ENCODE results near the gene MLKL. TPM values are rescaled to one million over a fixed set of nuclear protein-coding genes. Genes with fewer than 3 reads are reported as not detected.
A peak's percentile ranks its signal among the peaks of the same experiment; 100 is the strongest.

Gene MLKL
- total RNA-seq, 4 donors from 2014 or later = 1.9 to 4.8 (median 3.8) TPM

DNA sequence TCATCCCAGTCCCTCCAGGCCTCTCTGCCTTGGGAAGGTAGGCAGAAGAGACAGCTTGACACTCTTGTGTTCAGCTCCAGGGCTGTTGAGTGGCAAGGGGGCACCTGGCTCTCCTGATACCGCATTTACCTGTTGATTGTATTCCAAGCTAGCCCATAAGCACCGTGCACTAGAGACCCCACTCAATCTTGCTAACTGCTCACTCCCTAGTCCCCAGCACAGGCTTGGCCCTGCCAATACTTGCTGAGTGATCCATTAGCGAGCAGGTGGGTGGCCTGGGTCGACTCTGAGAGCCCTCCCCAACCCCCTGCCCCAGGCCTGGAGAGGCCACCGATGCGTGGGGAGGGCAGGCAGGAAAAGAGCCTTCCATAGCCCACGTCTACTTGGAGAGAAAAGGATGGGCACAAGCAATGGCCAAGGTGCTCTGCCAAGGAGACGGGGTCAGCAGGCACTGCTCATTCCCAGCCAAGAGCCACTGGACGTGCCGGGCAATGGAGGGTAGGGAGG is 44.5 kb upstream of the MLKL start:
- TF ChIP-seq, protein P1, sequence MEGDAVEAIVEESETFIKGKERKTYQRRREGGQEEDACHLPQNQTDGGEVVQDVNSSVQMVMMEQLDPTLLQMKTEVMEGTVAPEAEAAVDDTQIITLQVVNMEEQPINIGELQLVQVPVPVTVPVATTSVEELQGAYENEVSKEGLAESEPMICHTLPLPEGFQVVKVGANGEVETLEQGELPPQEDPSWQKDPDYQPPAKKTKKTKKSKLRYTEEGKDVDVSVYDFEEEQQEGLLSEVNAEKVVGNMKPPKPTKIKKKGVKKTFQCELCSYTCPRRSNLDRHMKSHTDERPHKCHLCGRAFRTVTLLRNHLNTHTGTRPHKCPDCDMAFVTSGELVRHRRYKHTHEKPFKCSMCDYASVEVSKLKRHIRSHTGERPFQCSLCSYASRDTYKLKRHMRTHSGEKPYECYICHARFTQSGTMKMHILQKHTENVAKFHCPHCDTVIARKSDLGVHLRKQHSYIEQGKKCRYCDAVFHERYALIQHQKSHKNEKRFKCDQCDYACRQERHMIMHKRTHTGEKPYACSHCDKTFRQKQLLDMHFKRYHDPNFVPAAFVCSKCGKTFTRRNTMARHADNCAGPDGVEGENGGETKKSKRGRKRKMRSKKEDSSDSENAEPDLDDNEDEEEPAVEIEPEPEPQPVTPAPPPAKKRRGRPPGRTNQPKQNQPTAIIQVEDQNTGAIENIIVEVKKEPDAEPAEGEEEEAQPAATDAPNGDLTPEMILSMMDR (IDR thresholded peaks at IDR 0.05) = no peak
- no peak for TF ChIP-seq POLR2A (IDR thresholded peaks at IDR 0.05)
- DNase-seq (ENCODE audit: low spot score in 2 of 2) = no peak
- intact Hi-C loops (cut with DNase I; ENCODE audit: low total_unique reads) = no loop called here
- 79 to 88% methylated on average over 9 to 10 of the region's 10 CpGs for WGBS, 2 donors
- H3K4me3 ChIP-seq (ENCODE audit: low read depth, poor library complexity, severe bottlenecking) = no peak overlapping the region

DNA sequence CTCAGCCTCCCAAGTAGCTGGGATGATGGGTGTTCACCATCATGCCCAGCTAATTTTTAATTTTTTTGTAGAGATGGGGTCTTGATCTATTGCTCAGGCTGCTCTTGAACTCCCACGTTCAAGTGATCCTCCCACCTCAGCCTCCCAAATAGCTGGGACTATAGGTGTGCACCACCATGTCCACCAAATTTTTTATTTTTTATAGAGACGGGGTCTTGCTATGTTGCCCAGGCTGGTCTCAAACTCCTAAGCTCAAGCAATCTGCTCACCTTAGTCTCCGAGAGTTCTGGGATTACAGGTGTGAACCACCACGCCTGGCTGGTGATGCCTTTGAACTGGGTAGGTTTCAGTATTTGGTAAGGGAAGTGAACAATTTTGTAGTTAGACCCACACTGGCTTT is 43.9 kb upstream of the MLKL start:
- DNase-seq (ENCODE audit: low spot score in 2 of 2) = no peak
- 96 to 98% methylated on average over 4 of the region's 4 CpGs for WGBS, 2 donors
- intact Hi-C loops (cut with DNase I; ENCODE audit: low total_unique reads) = no loop called here
- TF ChIP-seq, protein P1 (IDR thresholded peaks at IDR 0.05) = no peak
- no peak for TF ChIP-seq POLR2A (IDR thresholded peaks at IDR 0.05)
- H3K4me3 ChIP-seq (ENCODE audit: low read depth, poor library complexity, severe bottlenecking) = no peak overlapping the region

DNA sequence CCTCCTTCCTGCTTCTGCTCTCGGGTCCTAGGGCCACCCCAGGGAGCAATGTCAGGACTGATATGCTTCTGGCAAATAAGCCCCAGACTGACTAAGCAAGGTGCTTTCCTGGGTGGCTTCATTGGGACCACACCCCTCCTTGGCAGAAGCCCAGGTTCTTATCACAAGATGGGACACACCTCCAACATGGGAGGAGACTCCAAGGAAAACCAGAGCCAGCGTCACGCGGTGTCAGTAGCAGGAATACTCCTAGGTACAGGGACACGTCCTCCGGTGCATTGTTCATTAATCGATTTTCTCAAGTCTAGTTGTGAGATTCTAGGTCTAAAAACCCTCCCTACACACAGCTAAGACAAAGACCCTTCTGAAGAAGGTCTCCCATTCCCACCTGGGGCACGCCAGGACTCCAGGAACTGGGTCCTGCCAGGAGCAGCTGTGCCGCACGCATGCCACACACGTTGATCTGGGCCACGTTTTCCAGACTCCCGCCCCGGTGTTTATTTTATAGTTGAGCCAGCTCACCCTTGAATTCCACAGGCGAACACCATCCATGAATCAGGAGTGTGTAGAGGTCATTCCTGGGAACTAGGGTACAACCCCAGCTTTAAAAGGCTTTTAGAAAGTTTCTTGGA is 43.1 kb upstream of the MLKL start:
- no peak for TF ChIP-seq POLR2A (IDR thresholded peaks at IDR 0.05)
- TF ChIP-seq, protein P1 (IDR thresholded peaks at IDR 0.05) = no peak
- DNase-seq (ENCODE audit: low spot score in 2 of 2) = peak; percentile 87 to 91
- no peak overlapping the region for H3K4me3 ChIP-seq (ENCODE audit: low read depth, poor library complexity, severe bottlenecking)
- WGBS, 2 donors = 39 to 41% methylated on average over 15 of the region's 15 CpGs
- intact Hi-C loops (cut with DNase I; ENCODE audit: low total_unique reads) = no loop called here

DNA sequence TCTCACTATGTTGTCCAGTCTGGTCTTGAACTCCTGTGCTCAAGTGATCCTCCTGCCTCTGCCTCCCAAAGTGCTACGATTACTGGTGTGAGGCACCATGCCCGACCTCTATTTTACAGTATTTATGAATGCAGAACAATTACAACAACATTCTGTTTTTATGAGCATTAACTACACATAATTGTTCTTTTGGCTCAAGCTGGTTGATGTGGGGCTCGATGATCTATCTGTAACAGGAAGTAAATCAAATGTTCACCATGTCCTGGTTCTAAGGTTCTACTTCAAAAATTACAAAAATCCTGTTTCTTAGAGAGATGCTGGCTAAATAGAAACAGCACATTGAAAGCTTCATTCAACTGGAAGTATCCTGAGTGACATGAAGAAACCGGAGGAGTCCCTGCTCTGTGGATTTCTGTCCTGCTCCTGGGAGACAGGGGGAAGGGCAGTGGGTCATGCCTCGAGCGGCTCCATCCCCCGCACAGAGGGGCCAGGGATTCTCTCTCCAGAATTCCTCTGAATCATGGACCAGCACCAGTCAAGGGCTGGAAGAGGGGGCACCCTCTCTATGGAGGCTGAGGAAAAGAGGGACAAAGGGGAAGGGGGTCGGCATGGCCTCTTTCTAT is 42.5 kb upstream of the MLKL start:
- intact Hi-C loops (cut with DNase I; ENCODE audit: low total_unique reads) = no loop called here
- TF ChIP-seq, protein P1 (IDR thresholded peaks at IDR 0.05) = no peak
- TF ChIP-seq POLR2A (IDR thresholded peaks at IDR 0.05) = no peak
- 31 to 34% methylated on average over 8 of the region's 8 CpGs for WGBS, 2 donors
- H3K4me3 ChIP-seq (ENCODE audit: low read depth, poor library complexity, severe bottlenecking) = no peak overlapping the region
- DNase-seq (ENCODE audit: low spot score in 2 of 2) = no peak

DNA sequence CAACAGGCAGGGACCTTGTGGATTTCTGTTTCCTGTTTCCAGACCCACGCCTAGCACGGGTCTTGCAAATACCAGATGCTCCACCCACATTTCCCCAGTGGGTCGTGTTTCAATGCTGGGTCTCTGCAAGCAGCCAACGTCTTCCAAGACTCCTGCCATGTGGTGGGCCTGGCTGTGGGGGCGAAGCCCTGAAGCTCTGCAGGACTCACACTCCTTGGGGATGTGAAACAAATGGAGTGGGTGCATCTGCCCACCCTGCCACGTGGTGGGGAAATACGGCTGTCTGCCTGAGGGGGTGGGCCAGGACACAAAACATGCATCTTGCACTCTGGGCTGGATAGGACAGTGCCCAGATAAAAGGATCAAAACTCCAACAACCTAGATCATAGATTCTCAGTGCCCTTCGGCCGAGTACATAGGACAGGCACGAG is 41.4 kb upstream of the MLKL start:
- H3K4me3 ChIP-seq (ENCODE audit: low read depth, poor library complexity, severe bottlenecking) = no peak overlapping the region
- intact Hi-C loops (cut with DNase I; ENCODE audit: low total_unique reads) = no loop called here
- no peak for DNase-seq (ENCODE audit: low spot score in 2 of 2)
- TF ChIP-seq POLR2A (IDR thresholded peaks at IDR 0.05) = no peak
- TF ChIP-seq, protein P1 (IDR thresholded peaks at IDR 0.05) = no peak
- WGBS, 2 donors = 36 to 43% methylated on average over 10 of the region's 10 CpGs

Data from lower leg skin (tissue), 4 donors.